Hepatocyte (in vitro differentiated cells): ENCODE data around the gene ANO1.

Source experiments
- EZH2 ChIP-seq: fragments of 200-600 bp; sonication (generic); IDR thresholded peaks from 2 replicates; pipeline ENCODE4 v1.6.1; 2016; ENCODE audit warnings: antibody characterized with exemption, mild to moderate bottlenecking, borderline replicate concordance
- TF ChIP-seq, protein P1 (sequence below): fragments of 200-600 bp; sonication (generic); IDR thresholded peaks from 2 replicates; pipeline ENCODE4 v1.5.1; 2016; ENCODE audit warnings: antibody characterized with exemption, mild to moderate bottlenecking; ENCODE audit not compliant: poor library complexity

DNA sequence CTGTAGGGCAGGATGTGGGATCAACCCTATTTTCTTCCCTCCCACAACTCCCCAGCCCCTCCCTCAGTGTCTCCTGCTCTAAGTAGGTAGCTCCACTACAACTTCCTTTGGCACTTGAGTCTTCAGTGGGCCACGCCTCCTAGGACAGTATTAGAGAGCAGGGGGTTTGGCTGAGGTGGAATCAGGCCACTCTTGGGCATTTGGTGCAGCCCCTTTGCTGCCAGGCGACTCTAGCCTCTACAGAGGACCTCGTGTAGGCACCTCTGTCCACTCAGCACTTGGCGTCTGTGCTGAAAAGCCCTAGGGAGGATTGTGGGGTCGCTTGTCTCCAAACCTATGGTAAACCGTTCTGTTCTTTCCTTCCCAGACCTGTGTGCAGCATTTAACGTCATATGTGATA, 127.6 kb downstream of the ANO1 start:
- TF ChIP-seq, protein P1, sequence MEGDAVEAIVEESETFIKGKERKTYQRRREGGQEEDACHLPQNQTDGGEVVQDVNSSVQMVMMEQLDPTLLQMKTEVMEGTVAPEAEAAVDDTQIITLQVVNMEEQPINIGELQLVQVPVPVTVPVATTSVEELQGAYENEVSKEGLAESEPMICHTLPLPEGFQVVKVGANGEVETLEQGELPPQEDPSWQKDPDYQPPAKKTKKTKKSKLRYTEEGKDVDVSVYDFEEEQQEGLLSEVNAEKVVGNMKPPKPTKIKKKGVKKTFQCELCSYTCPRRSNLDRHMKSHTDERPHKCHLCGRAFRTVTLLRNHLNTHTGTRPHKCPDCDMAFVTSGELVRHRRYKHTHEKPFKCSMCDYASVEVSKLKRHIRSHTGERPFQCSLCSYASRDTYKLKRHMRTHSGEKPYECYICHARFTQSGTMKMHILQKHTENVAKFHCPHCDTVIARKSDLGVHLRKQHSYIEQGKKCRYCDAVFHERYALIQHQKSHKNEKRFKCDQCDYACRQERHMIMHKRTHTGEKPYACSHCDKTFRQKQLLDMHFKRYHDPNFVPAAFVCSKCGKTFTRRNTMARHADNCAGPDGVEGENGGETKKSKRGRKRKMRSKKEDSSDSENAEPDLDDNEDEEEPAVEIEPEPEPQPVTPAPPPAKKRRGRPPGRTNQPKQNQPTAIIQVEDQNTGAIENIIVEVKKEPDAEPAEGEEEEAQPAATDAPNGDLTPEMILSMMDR: no peak
- no peak for TF ChIP-seq EZH2
